GM23338 (cell line): ENCODE results near the gene SLC9B1. TPM values are rescaled to one million over a fixed set of nuclear protein-coding genes. Genes with fewer than 3 reads are reported as not detected.

Source experiments
- ATAC-seq: fragments of 200-7000 bp; cut with Tn5 transposase; 3 replicates; pipeline ENCODE4 v1.9.1; 2020
- DNase-seq: peaks from one replicate; pipeline ENCODE4 v3.0.0-alpha.2; 2015; ENCODE audit warnings: low spot score
- H2AFZ ChIP-seq: fragments of 200-600 bp; sonication (generic); 2 replicates; pipeline ENCODE4 v1.8.0; 2016; ENCODE audit warnings: antibody characterized with exemption, mild to moderate bottlenecking, moderate library complexity
- H3F3A ChIP-seq: fragments of 200-600 bp; sonication (generic); replicated peaks from 2 replicates; pipeline ENCODE4 v1.8.0; 2017; ENCODE audit warnings: antibody characterized with exemption, mixed run types, low read depth
- H3K27ac ChIP-seq: fragments of 200-600 bp; sonication (generic); 2 replicates; pipeline ENCODE4 v1.6.1; 2016; ENCODE audit warnings: low read depth
- H3K27me3 ChIP-seq: fragments of 200-600 bp; sonication (generic); 2 replicates; pipeline ENCODE4 v1.8.0; 2016; ENCODE audit warnings: mild to moderate bottlenecking, mixed run types, moderate library complexity; ENCODE audit not compliant: insufficient read depth
- H3K36me3 ChIP-seq: fragments of 200-600 bp; sonication (generic); 2 replicates; pipeline ENCODE4 v1.8.0; 2016; ENCODE audit warnings: mild to moderate bottlenecking; ENCODE audit not compliant: insufficient read depth
- H3K4me1 ChIP-seq: fragments of 200-600 bp; sonication (generic); 2 replicates; pipeline ENCODE4 v1.8.0; 2016; ENCODE audit warnings: mild to moderate bottlenecking, moderate library complexity; ENCODE audit not compliant: insufficient read depth
- H3K4me2 ChIP-seq: fragments of 200-600 bp; sonication (generic); 2 replicates; pipeline ENCODE4 v1.7.1; 2017; ENCODE audit warnings: mixed run types
- H3K4me3 ChIP-seq: fragments of 200-600 bp; sonication (generic); 2 replicates; pipeline ENCODE4 v1.6.1; 2016; ENCODE audit warnings: mixed run types
- H3K79me2 ChIP-seq: fragments of 200-600 bp; sonication (generic); replicated peaks from 2 replicates; pipeline ENCODE4 v1.8.0; 2017; ENCODE audit warnings: mild to moderate bottlenecking; ENCODE audit not compliant: insufficient read depth
- H3K9me2 ChIP-seq: fragments of 200-600 bp; sonication (generic); 2 replicates; pipeline ENCODE4 v1.8.0; 2017; ENCODE audit not compliant: insufficient read depth
- H4K20me1 ChIP-seq: fragments of 200-600 bp; sonication (generic); replicated peaks from 2 replicates; pipeline ENCODE4 v1.8.0; 2017; ENCODE audit warnings: mild to moderate bottlenecking; ENCODE audit not compliant: insufficient read depth
- H3K27ac Mint-ChIP-seq: 2 replicates; pipeline ENCODE4 v1.8.0; 2020; ENCODE audit warnings: inconsistent platforms, mild to moderate bottlenecking, moderate library complexity, mixed read lengths
- H3K27me3 Mint-ChIP-seq: 3 replicates; pipeline ENCODE4 v1.8.0; 2022; ENCODE audit warnings: low read depth, mild to moderate bottlenecking, moderate library complexity, mixed read lengths, inconsistent platforms; ENCODE audit not compliant: insufficient read depth, poor library complexity
- H3K36me3 Mint-ChIP-seq: 3 replicates; pipeline ENCODE4 v1.8.0; 2021; ENCODE audit warnings: low read depth, mild to moderate bottlenecking, inconsistent platforms, moderate library complexity, mixed read lengths
- H3K4me1 Mint-ChIP-seq: 3 replicates; pipeline ENCODE4 v1.8.0; 2020; ENCODE audit warnings: mild to moderate bottlenecking, inconsistent platforms, mixed read lengths
- H3K4me3 Mint-ChIP-seq: 3 replicates; pipeline ENCODE4 v1.8.0; 2021; ENCODE audit warnings: moderate library complexity, mild to moderate bottlenecking, inconsistent platforms, mixed read lengths
- H3K9me3 Mint-ChIP-seq: 3 replicates; pipeline ENCODE4 v1.8.0; 2020; ENCODE audit warnings: moderate library complexity, mild to moderate bottlenecking, inconsistent platforms, mixed read lengths
- JUNB ChIP-seq: IDR thresholded peaks from one replicate; pipeline ENCODE4 v1.6.1; 2016; ENCODE audit warnings: antibody characterized with exemption; ENCODE audit not compliant: unreplicated experiment
- POLR2AphosphoS5 ChIP-seq: IDR thresholded peaks from 2 replicates; pipeline ENCODE4 v1.6.1; 2016; ENCODE audit warnings: antibody characterized with exemption, low read depth
- polyA plus RNA-seq: library from polyadenylated mRNA; unstranded; fragments of >200 nt; fragmentation: Nextera tagmentation; extraction: Ambion mirVana; gene quantifications from 2 replicates; pipeline ENCODE4 v1.2.1, GENCODE V29; 2016
- total RNA-seq: library from RNA; depleted of rRNA; stranded (reverse); fragments of >200 nt; shearing (Covaris generic); gene quantifications from 2 replicates; pipeline ENCODE4 v1.2.3, GENCODE V29; 2014
- TF ChIP-seq, protein P1 (sequence below): fragments of 250-450 bp; sonication (Bioruptor Pico); IDR thresholded peaks from 2 replicates; pipeline ENCODE4 v1.5.0; 2020; ENCODE audit warnings: mild to moderate bottlenecking, moderate library complexity
- TF ChIP-seq, protein P2 (sequence below): IDR thresholded peaks from one replicate; pipeline ENCODE4 v1.6.1; 2018; ENCODE audit warnings: antibody characterized with exemption; ENCODE audit not compliant: unreplicated experiment
- TF ChIP-seq, protein P3 (sequence below): IDR thresholded peaks from 2 replicates; pipeline ENCODE4 v1.6.1; 2016; ENCODE audit warnings: antibody characterized with exemption

Gene SLC9B1
- total and polyA plus RNA-seq, 2 experiments from 2014 or later = 0.66 to 0.80 TPM

- TF ChIP-seq, protein P1, sequence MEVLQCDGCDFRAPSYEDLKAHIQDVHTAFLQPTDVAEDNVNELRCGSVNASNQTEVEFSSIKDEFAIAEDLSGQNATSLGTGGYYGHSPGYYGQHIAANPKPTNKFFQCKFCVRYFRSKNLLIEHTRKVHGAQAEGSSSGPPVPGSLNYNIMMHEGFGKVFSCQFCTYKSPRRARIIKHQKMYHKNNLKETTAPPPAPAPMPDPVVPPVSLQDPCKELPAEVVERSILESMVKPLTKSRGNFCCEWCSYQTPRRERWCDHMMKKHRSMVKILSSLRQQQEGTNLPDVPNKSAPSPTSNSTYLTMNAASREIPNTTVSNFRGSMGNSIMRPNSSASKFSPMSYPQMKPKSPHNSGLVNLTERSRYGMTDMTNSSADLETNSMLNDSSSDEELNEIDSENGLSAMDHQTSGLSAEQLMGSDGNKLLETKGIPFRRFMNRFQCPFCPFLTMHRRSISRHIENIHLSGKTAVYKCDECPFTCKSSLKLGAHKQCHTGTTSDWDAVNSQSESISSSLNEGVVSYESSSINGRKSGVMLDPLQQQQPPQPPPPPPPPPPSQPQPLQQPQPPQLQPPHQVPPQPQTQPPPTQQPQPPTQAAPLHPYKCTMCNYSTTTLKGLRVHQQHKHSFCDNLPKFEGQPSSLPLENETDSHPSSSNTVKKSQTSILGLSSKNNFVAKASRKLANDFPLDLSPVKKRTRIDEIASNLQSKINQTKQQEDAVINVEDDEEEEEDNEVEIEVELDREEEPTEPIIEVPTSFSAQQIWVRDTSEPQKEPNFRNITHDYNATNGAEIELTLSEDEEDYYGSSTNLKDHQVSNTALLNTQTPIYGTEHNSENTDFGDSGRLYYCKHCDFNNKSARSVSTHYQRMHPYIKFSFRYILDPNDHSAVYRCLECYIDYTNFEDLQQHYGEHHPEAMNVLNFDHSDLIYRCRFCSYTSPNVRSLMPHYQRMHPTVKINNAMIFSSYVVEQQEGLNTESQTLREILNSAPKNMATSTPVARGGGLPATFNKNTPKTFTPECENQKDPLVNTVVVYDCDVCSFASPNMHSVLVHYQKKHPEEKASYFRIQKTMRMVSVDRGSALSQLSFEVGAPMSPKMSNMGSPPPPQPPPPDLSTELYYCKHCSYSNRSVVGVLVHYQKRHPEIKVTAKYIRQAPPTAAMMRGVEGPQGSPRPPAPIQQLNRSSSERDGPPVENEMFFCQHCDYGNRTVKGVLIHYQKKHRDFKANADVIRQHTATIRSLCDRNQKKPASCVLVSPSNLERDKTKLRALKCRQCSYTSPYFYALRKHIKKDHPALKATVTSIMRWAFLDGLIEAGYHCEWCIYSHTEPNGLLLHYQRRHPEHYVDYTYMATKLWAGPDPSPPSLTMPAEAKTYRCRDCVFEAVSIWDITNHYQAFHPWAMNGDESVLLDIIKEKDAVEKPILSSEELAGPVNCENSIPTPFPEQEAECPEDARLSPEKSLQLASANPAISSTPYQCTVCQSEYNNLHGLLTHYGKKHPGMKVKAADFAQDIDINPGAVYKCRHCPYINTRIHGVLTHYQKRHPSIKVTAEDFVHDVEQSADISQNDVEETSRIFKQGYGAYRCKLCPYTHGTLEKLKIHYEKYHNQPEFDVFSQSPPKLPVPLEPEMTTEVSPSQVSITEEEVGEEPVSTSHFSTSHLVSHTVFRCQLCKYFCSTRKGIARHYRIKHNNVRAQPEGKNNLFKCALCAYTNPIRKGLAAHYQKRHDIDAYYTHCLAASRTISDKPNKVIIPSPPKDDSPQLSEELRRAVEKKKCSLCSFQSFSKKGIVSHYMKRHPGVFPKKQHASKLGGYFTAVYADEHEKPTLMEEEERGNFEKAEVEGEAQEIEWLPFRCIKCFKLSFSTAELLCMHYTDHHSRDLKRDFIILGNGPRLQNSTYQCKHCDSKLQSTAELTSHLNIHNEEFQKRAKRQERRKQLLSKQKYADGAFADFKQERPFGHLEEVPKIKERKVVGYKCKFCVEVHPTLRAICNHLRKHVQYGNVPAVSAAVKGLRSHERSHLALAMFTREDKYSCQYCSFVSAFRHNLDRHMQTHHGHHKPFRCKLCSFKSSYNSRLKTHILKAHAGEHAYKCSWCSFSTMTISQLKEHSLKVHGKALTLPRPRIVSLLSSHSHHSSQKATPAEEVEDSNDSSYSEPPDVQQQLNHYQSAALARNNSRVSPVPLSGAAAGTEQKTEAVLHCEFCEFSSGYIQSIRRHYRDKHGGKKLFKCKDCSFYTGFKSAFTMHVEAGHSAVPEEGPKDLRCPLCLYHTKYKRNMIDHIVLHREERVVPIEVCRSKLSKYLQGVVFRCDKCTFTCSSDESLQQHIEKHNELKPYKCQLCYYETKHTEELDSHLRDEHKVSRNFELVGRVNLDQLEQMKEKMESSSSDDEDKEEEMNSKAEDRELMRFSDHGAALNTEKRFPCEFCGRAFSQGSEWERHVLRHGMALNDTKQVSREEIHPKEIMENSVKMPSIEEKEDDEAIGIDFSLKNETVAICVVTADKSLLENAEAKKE (CRISPR knock-in tag) = peak; percentile 49; the same call in 1 of the 2 replicates
- TF ChIP-seq, protein P2, sequence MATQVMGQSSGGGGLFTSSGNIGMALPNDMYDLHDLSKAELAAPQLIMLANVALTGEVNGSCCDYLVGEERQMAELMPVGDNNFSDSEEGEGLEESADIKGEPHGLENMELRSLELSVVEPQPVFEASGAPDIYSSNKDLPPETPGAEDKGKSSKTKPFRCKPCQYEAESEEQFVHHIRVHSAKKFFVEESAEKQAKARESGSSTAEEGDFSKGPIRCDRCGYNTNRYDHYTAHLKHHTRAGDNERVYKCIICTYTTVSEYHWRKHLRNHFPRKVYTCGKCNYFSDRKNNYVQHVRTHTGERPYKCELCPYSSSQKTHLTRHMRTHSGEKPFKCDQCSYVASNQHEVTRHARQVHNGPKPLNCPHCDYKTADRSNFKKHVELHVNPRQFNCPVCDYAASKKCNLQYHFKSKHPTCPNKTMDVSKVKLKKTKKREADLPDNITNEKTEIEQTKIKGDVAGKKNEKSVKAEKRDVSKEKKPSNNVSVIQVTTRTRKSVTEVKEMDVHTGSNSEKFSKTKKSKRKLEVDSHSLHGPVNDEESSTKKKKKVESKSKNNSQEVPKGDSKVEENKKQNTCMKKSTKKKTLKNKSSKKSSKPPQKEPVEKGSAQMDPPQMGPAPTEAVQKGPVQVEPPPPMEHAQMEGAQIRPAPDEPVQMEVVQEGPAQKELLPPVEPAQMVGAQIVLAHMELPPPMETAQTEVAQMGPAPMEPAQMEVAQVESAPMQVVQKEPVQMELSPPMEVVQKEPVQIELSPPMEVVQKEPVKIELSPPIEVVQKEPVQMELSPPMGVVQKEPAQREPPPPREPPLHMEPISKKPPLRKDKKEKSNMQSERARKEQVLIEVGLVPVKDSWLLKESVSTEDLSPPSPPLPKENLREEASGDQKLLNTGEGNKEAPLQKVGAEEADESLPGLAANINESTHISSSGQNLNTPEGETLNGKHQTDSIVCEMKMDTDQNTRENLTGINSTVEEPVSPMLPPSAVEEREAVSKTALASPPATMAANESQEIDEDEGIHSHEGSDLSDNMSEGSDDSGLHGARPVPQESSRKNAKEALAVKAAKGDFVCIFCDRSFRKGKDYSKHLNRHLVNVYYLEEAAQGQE = no peak
Observed at GRCh38 chr4:103032574-103032973, 13.1 kb upstream of the SLC9B1 start (continued).

- no peaks in the 10 kb centered on the region for H3K4me1 ChIP-seq
- H3K9me3 Mint-ChIP-seq = no peaks in the 10 kb centered on the region
- H3K79me2 ChIP-seq = no peaks in the 10 kb centered on the region
- no peak overlapping the region for H3K4me2 ChIP-seq
- no peaks in the 10 kb centered on the region for H3K27me3 Mint-ChIP-seq
- DNase-seq = no peak
- no peaks in the 10 kb centered on the region for H3K36me3 Mint-ChIP-seq
- H4K20me1 ChIP-seq = no peaks in the 10 kb centered on the region
- no peak for ATAC-seq
- no peak overlapping the region for H3K4me3 ChIP-seq
- H3K4me3 Mint-ChIP-seq = no peak overlapping the region
- H2AFZ ChIP-seq = no peak overlapping the region
- H3K27me3 ChIP-seq = no peaks in the 10 kb centered on the region
- H3F3A ChIP-seq = no peaks in the 10 kb centered on the region
- no peak overlapping the region for H3K27ac ChIP-seq
- H3K9me2 ChIP-seq = no peaks in the 10 kb centered on the region
- no peaks in the 10 kb centered on the region for H3K36me3 ChIP-seq
- no peaks in the 10 kb centered on the region for H3K4me1 Mint-ChIP-seq
- no peak overlapping the region for H3K27ac Mint-ChIP-seq
- TF ChIP-seq, protein P3, sequence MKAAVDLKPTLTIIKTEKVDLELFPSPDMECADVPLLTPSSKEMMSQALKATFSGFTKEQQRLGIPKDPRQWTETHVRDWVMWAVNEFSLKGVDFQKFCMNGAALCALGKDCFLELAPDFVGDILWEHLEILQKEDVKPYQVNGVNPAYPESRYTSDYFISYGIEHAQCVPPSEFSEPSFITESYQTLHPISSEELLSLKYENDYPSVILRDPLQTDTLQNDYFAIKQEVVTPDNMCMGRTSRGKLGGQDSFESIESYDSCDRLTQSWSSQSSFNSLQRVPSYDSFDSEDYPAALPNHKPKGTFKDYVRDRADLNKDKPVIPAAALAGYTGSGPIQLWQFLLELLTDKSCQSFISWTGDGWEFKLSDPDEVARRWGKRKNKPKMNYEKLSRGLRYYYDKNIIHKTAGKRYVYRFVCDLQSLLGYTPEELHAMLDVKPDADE = no peak
- TF ChIP-seq POLR2AphosphoS5 (no peak), JUNB (no peak)
Observed at GRCh38 chr4:103030791-103031190, 11.3 kb upstream of the SLC9B1 start.
